ENCODE measurements around the gene PAX3.

DNA sequence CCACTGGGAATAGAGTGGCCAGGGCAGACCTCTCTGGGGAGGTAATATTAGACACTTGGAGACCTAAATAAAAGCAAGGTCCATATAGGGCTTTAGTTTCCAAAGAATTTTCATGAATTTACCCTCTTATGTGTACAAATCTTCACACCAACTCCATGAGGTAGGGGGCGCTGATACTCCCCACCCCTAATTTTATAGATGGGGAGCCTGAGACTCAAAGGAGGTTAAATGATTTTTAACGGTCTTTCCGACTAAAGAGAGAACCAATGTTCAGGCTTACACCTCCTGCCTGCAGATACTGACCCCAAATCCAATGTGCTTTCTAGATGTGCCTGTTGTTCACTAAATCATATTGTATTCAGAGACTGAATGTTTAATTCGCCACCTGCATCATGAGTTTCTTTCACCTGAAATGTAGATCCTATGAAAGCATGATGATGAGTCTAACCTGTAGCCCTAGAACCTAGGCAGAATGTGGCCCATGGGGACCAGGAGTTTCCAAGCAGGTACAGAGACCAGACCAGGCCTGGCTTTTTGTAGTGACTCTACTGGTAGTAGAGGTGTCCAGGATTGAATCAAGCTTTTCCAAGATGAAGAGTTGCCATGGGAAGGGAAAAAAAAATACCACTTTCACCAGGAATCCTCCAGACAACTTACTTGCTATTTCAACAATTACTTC lies 16.8 kb upstream of the PAX3 start:
- TF ChIP-seq, protein P1, sequence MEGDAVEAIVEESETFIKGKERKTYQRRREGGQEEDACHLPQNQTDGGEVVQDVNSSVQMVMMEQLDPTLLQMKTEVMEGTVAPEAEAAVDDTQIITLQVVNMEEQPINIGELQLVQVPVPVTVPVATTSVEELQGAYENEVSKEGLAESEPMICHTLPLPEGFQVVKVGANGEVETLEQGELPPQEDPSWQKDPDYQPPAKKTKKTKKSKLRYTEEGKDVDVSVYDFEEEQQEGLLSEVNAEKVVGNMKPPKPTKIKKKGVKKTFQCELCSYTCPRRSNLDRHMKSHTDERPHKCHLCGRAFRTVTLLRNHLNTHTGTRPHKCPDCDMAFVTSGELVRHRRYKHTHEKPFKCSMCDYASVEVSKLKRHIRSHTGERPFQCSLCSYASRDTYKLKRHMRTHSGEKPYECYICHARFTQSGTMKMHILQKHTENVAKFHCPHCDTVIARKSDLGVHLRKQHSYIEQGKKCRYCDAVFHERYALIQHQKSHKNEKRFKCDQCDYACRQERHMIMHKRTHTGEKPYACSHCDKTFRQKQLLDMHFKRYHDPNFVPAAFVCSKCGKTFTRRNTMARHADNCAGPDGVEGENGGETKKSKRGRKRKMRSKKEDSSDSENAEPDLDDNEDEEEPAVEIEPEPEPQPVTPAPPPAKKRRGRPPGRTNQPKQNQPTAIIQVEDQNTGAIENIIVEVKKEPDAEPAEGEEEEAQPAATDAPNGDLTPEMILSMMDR (IDR thresholded peaks at IDR 0.05): peak; percentile 56
- TF ChIP-seq EZH2 (IDR thresholded peaks at IDR 0.05): no peak

All from neural progenitor cell (in vitro differentiated cells).